GM19455 (cell line): ENCODE measurements around the gene IPO13.

Source experiments
- ATAC-seq: cut with Tn5 transposase; IDR thresholded peaks from one replicate; pipeline ENCODE4 v1.9.1; 2021; ENCODE audit not compliant: unreplicated experiment

The IPO13 gene

GRCh38 chr1:43946236-43947060 lies at the start of gene IPO13:
IPO13 (plus strand) TSS chr1:43946950; CDS start chr1:43947601, 651 bp downstream.
- peak; percentile 86 for ATAC-seq

GRCh38 chr1:43898981-43899380 lies 47.8 kb upstream of the IPO13 start:
- ATAC-seq: no peak

GRCh38 chr1:43900386-43900785 lies 46.4 kb upstream of the IPO13 start:
- ATAC-seq: no peak

GRCh38 chr1:43901196-43901961 lies 45.4 kb upstream of the IPO13 start:
- no peak for ATAC-seq

GRCh38 chr1:43902058-43902831 lies 44.5 kb upstream of the IPO13 start:
- ATAC-seq: no peak

GRCh38 chr1:43904660-43905551 lies 41.8 kb upstream of the IPO13 start:
- no peak for ATAC-seq

GRCh38 chr1:43908226-43908625 lies 38.5 kb upstream of the IPO13 start:
- ATAC-seq: no peak

GRCh38 chr1:43908858-43909257 lies 37.9 kb upstream of the IPO13 start:
- ATAC-seq: no peak

- ATAC-seq: no peak
These were observed 36.4 kb upstream of the IPO13 start for GRCh38 chr1:43910343-43910742.

GRCh38 chr1:43912607-43913006 lies 34.1 kb upstream of the IPO13 start:
- ATAC-seq: no peak

- no peak for ATAC-seq
These were observed 33.7 kb upstream of the IPO13 start for GRCh38 chr1:43913051-43913501.

- no peak for ATAC-seq
These were observed 32.9 kb upstream of the IPO13 start for GRCh38 chr1:43913666-43914360.

- ATAC-seq: no peak
These were observed 31.9 kb upstream of the IPO13 start for GRCh38 chr1:43914576-43915525.

GRCh38 chr1:43919906-43920305 lies 26.8 kb upstream of the IPO13 start:
- ATAC-seq: no peak

GRCh38 chr1:43921022-43921421 lies 25.7 kb upstream of the IPO13 start:
- ATAC-seq: no peak

- ATAC-seq: no peak
These were observed 22.2 kb upstream of the IPO13 start for GRCh38 chr1:43924516-43924915.

GRCh38 chr1:43925846-43926245 lies 20.9 kb upstream of the IPO13 start:
- no peak for ATAC-seq

GRCh38 chr1:43930168-43930948 lies 16.4 kb upstream of the IPO13 start:
- ATAC-seq: no peak
